Adipose tissue (tissue), 3 donors: ENCODE measurements around the gene FANCG. TPM values are rescaled to one million over a fixed set of nuclear protein-coding genes. Genes with fewer than 3 reads are reported as not detected.

Source experiments
- H3K27ac ChIP-seq: one replicate; pipeline ENCODE4 v1.5.1; 2013; ENCODE audit warnings: low read depth, low read length
- WGBS, 3 donors: extraction: QIAGEN DNeasy Blood & Tissue Kit; methylation state at CpG; one replicate each; pipeline ENCODE4 v1.1.7; 2013; 5-methylcytosine and 5-hydroxymethylcytosine counted together
- polyA plus RNA-seq, 3 donors: library from polyadenylated mRNA; stranded (reverse); fragments of 200-250 nt; gene quantifications; one replicate each; pipeline ENCODE4 v1.2.3, GENCODE V29; 2013
- donor health status: healthy with polysubstance abuse.
- donor health status: Bipolar disorder and iron deficiency.
- donor health status: healthy.

Gene FANCG
- polyA plus RNA-seq, 3 donors = 5.6 to 12.0 (median 8.5) TPM

DNA sequence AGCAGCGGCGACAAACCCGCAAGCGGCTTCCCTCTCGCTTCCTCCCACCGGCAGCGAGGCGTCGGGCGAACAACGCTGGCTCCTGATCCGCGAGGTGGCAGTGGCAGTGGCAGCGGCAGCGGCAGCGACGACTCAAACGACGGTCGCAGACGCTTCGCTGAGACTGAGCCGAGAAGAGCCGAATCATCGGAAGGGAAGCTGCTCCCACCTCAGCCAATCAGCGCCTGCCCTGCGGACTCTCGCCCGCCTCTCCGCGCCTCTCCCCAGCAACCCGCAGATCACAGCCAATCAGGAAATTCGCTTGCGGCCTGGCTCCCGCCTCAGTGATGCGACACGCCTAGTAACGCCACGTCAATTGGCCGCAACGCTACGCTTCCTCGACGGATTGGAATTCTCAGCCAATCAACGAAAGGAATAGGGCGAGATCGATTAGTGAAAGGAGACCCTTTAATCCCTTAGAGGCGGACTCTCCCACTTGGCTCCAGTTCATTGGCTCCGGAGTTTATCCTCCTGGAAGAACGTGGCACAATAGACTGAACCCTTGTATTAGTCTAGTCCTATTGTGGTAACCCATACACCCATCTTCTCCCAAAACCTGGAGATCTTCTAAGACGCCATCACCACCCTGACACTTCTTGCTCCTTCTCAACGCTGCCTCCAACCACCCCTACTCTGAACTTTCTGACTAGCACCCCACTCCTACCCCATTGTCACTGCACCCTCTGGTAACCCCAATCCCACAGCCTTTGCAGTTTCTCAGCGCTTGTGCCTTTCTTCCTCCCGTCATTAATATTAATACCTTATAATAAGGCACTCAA lies 7.1 kb downstream of the FANCG start, which contains the start of gene VCP:
TSS of gene VCP (minus strand) at position 165 of the 818 bp plus-strand sequence. CDS start 272 bp downstream, outside the sequence.
- peak within 1 kb of the TSS; percentile 99 for H3K27ac ChIP-seq
- WGBS, 3 donors = 5 to 6% (median 5%) methylated on average over 49 to 54 of the region's 54 CpGs

DNA sequence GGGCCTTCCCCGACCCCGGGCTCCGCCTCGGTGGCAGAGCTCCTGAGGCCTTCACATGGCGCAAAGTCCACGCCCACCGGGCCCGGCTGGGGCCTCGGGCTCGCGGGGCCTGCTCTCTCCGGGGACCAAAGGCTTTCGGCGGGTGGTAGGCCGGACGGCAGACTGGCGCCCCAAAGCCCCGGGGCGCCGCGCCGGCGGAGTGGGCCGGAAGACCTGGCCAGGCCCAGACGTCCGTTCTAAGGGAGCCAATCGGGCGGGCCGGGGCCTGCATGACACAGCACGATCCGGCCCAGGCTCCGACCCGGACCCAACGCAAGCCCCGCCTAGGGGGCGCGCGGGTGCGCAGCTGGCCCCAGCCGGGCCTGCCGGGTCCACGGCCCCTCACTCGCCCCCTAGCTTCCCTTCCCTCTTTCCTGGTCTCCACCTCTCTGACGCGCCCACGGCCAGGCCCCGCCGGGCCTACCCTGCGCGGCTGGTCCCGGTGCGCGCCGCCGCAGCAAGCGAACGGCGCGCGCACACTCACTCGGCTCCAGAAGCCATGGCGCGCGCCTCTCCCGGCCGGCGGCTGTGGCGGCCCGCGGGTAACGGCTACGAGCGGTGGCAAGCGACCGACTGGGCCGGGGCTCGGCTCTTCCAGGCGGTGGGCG lies 7.8 kb downstream of the FANCG start:
- WGBS, 3 donors = 0 to 1% (median 0%) methylated on average over 44 to 79 of the region's 79 CpGs
- H3K27ac ChIP-seq = peak overlapping the region; percentile 99

DNA sequence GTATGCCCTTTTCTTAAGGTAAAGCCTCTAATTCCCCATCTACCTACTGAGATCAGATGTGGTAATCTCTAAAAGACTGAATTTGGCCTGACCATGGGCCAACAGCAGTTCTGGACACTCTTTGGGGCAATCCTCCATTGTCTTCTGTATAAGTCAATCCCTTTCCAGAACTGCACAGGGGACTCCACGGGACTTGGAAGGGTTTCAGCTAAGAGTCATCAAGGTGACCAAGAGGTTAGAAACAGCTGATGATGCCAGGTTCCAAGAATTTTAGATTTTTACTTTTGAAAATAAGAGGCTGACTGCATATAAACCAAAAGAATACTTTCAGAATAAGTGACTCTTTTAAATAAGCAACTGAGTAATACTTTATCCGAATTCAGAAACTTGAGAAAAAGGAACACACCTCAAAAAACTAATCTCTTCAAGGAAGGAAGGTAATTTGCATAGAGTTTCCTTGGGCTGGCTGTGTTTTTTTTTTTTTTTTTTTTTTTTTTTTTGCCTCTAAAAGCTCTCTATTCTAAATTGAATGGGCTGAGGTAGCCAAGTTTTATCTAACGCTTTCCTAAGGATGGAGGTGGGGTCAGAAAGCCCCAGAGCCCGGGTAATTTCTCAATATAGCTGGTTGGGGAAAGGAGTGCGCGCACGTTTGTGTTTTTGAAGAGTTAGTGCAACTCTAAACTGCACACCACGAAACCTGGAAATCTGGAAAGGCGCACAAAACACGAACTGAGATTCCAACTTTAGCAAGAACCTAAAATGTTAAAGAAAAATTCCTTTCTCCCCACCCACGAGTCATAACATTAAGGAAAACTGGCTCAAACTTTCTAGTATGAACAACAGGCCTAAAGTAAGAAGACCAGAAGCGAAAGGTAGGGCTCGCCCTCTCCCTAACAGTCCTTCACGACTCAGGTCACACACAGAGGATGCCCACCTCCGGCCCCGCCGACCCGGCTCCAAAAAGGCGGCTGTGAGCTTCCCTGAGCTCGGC lies 8.6 kb downstream of the FANCG start:
- WGBS, 3 donors = 1% methylated on average over 20 of the region's 20 CpGs
- peak overlapping the region; percentile 99 for H3K27ac ChIP-seq

DNA sequence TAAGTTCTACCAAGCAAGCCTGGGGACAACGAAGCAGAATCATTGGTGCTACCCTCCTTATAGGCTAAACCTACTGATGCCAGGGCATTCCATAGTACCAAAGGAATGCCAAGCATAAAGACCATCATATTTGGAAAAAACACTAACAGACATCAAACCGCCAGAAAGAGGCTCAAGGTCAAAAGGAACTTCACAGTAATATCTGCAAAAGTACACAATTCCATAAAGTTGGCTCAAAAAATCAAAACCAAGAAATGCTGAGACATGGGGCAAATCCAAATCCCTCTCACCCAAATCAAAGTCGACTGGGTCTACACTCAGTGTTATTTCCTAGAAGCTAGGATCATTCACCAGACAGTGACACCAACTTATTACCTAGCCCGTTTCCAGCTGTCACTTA lies 10.7 kb downstream of the FANCG start:
- WGBS, 3 donors = 40 to 79% (median 71%) methylated on average over 4 of the region's 4 CpGs
- H3K27ac ChIP-seq = no peak overlapping the region

DNA sequence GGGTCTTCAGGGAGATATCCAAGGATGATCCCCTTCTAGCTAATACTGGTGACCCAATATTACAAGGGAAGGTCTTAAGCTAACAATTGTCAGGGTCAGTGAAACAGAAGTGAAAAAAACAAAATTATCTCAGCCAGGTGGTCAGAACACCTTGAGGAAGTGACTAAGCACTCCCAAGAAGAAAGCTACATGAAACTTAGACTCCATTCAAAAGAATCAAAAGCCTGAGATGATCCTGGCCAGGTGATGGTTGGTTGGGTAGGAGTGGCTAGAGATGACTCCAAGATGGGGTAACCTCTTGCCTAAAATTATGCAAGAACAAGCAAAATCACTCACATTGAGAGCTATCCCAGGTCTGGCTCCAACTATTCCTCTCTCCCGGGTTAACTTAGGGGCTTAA lies 12.7 kb downstream of the FANCG start:
- H3K27ac ChIP-seq = no peak overlapping the region
- WGBS, 3 donors = 71 to 80% (median 78%) methylated on average over 1 of the region's 1 CpG

DNA sequence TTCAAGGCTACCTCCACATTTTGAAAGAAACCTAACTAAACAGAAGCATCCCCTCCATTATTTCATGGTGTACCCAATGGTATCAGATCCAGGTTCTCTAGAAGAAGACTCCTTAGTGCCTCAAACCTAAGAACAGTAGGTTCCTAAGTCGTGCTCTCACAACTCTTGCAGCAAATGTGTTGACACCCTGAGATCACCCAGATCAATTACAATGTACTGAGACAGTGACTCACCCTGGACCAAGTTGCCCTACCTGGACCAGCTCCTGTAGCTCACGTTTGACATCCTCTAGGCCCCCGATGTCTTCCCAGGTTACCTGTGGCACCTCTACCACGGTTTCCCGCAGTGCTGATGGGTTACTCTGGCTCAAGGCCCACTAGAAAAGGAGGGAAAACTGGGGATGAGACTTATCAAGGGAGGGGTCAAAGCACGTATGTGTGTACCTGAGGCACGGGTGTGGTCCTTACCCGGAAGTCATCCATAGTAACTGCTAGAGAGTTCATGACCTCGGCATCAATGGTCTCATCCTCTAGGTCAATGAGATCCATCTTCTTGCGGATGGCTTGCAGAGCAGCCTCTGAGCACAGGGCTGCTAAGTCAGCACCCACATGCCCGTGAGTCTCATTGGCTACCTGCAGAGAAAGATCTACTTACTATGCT lies 19.1 kb downstream of the FANCG start:
- no peak overlapping the region for H3K27ac ChIP-seq
- 92 to 94% (median 94%) methylated on average over 11 of the region's 11 CpGs for WGBS, 3 donors

DNA sequence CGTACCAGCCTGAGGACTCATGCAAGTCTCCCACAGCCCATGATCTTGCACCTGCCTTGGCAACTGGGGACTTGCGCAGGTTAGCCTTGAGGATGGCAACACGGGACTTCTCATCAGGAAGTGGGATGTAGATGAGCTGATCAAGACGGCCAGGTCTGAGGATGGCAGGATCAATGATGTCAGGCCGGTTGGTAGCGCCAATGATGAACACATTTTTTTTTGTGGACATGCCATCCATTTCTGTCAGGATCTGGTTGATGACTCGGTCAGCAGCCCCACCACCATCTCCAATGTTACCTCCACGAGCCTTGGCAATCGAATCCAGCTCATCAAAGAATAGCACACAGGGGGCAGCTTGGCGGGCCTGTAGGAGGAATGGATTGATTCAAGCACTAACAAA lies 20.3 kb downstream of the FANCG start:
- 91 to 94% (median 94%) methylated on average over 10 of the region's 10 CpGs for WGBS, 3 donors
- H3K27ac ChIP-seq = no peak overlapping the region

DNA sequence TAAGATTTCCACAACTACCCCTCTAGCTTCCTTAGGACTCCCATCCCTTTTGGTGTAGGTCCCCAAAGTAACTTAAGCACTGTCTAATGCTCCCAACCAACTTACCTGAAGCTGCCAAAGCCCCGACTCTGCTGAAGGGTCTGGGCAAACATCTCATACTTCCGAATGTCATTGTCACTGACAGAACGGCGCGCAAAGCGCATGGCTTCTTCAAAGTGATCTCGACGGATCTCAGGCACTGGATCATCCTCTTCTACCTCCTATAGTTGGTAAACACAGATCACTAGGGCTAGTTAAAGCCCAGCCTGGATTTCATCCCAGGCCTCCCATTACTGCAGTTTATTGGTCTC lies 22.5 kb downstream of the FANCG start:
- no peak overlapping the region for H3K27ac ChIP-seq
- 93 to 97% (median 96%) methylated on average over 8 of the region's 8 CpGs for WGBS, 3 donors

DNA sequence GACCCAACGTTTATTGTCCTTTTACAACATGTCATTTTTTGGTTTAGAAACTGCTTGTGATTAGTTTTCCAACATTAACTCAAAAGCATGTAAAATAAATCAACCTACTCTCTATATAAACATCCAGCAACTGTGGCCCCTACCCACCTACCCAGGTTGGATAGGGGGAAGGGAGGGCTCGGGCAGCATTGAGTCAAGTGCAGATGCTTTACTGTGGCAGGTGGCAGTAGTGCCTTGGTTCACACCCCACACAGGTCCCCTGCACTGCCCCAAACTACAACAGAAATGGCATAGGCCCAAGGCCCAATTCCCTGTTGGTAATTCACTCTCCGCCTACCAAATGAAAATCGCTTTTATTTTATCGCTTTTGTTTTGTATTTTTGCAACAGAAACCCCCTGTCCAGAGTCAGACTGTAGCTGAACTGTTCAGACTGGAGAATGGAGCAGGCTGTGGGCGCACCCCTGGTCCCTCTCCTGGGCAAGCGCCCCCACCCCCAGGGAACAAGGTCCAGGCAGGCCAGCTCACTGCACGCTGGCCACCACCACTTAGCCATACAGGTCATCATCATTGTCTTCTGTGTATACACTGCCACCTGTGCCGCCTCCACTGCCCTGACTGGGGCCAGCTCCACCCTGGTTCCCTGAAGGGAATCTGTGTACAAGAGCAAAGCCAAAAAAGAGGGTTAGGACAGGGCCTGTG lies 23.0 kb downstream of the FANCG start:
- no peak overlapping the region for H3K27ac ChIP-seq
- 91 to 93% (median 92%) methylated on average over 9 of the region's 9 CpGs for WGBS, 3 donors

DNA sequence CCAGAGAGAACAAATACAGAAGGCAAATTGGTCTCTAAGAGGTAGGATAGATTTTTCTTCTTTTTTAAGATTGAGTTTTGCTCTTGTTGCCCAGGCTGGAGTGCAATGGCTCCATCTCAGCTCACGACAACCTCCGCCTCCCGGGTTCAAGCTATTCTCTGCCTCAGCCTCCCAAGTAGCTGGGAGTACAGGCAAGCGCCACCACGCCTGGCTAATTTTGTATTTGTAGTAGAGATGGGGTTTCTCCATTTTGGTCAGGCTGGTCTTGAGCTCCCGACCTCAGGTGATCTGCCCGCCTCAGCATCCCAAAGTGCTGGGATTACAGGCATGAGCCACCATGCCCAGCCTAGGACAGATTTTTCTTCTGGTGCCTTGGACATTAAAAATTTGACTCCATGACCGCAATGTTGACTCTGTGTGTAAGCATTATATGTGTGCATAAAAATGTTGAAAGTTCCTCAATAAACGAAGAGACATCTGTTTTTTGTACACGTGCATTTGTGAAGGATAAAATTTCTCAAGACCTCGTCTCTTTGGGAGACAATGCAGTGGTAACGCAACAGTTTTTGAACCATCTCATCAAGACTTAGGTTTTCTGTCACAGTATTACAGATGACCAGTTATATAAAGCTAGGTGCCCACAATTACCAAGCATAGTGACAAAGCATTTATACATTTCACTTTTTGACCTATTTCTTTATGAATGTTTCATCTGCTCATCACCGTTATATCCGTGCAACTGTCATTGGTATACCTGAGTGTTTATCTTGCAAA lies 24.7 kb downstream of the FANCG start:
- WGBS, 3 donors = 92 to 96% (median 94%) methylated on average over 14 of the region's 14 CpGs
- no peak overlapping the region for H3K27ac ChIP-seq

DNA sequence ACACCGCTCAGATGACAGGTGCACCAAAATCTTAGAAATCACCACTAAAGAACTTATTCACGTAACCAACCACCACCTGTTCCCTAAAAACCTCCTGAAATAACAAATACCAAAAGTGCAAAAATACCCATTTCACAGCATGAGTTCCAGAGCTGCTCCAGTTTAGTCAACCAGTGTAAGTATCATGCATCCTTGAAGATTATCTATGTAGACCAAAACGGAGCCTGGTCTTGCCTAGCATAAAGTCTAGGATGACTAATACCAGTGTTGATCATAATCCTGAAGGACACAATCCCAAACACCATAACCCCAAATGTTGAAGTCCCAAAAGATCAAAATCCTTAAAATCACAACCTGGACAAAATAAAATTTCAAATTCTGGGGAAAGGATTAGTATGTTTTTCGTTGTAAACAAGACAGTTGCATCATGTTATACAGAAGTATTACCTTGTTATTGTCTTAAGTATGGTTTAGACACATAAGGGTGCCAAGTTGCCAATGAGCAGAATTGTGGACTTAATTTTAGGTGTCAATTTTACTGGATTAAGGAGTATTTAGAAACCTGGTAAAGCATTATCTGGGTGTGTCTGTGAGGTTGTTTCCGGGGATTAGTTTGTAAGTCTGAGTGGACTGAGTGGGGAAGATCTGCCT lies 25.4 kb downstream of the FANCG start:
- 59 to 79% (median 75%) methylated on average over 5 of the region's 5 CpGs for WGBS, 3 donors
- no peak overlapping the region for H3K27ac ChIP-seq

DNA sequence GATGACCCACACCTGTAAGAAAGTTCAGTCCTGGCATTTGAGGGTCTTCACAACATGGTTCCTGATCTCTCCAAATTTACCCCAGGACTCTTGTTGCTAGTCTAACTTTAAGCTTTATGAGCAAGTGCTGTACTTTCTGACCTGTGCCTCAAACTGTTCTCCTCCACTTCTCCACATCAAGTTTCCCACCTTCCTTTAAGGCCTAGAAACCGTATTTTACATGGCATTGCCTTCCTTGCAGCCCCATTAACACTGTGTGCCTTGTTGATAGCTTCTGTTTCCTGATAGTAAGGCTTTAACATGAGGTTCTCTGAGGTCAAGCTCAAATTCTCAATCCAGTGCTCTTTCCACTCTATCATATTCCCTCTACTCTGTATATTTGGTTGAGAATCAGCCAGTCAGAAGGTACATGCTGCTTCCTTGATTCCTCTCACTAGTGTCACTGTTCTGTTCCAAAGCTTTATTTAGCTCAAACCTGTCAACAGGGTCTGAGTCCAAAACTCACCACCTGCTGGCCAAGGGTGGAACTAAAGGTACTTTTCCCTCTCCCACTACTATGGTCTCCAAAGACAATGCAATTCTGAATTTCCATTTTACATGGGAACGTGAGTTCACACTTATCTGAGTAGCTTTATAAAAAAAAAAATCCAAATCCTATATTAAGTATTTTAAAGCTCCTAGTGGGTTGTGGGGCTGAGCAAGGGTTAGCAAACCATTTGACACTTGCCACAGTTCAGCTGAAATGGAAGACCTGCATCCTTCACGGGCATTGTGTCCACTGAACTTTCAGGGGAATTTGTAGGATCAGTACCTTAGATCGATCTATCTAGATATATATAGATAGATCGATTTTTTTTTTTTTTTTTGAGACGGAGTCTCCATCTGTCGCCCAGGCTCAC lies 28.4 kb downstream of the FANCG start:
- whole genome bisulfite sequencing, 3 donors = 79 to 84% (median 81%) methylated on average over 7 of the region's 7 CpGs
- no peak overlapping the region for H3K27ac ChIP-seq

DNA sequence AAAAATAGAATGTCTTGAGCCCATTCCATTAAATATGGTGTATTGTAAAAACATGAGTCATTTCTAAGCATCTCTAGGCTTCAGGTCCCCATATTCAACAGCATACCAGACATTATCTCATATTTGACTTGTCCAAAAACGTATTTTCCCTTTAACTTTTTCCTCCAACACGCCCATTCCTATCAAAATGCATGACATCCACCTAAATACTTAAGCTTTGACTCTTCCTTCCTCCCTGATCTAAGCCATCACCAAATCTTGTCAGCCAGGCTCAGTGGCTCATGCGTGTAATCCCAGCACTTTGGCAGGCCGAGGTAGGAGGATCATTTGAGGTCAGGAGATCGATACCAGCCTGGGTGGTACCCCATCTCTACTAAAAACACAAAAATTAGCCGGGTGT lies 31.2 kb downstream of the FANCG start:
- WGBS, 3 donors = 97 to 98% (median 97%) methylated on average over 6 of the region's 6 CpGs

DNA sequence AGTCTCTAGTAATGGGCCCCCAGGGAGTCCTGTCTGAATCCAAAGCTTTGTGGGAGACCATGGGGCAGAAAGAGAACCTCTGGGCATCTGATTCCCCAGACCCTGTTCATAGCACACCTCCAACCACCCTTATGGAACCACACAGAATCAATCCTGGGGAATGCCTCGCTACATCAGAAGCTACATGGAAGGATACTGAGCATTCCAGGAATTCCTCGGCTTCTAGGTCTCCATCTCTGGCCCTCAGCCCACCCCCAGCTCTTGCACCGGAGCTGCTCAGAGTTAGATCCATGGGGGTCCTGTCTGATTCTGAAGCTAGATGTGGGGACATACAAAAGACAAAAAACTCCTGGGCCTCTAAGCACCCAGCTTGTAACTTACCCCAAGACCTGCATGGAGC lies 35.7 kb downstream of the FANCG start:
- WGBS, 3 donors = 79 to 87% (median 86%) methylated on average over 3 of the region's 3 CpGs

More for the DNA sequence above, 31.2 kb downstream of the FANCG start:
- no peak overlapping the region for H3K27ac ChIP-seq

DNA sequence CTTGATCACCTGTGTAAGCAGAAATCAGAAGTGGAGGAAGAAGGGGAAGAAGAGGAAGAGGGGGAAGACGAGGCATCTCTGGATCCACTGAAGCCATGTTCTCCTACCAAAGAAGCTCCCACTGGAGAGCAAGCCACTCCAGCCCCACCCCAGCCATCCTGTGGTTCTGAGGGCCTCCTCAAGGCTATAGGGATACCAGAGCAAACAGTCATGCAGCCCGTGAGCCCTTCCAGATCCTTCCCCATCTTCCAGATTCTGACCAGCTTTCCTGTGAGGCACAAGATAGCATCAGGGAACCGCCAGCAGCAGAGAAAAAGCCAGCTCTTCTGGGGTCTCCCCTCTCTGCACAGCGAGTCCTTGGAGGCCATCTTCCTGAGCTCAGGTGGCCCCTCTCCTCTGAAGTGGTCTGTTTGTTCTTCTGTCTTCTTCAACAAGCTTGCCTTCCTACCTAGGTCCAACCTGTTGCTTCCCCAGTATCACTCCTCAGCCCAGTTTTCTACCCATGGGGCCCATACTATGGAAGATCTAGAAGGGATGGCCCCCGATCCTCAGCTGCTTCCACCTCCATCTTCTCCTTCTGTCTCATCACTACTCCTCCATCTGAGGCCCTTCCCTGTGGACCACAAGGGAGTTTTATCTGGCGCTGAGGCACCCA lies 36.7 kb downstream of the FANCG start:
- H3K27ac ChIP-seq = no peak overlapping the region
- WGBS, 3 donors = 90 to 95% (median 90%) methylated on average over 6 of the region's 6 CpGs

More for the DNA sequence above, 35.7 kb downstream of the FANCG start:
- no peak overlapping the region for H3K27ac ChIP-seq
